Central memory CD8-positive, alpha-beta T cell (primary cell): ENCODE measurements around the gene MIDN.

Experiments used
- ATAC-seq: fragments of 150-1000 bp; cut with Tn5 transposase; replicated peaks from 2 replicates; pipeline ENCODE4 v1.10.0; 2022; ENCODE audit warnings: mild to moderate bottlenecking, moderate FRiP score, moderate number of reproducible peaks; ENCODE audit not compliant: poor library complexity, severe bottlenecking; ENCODE audit errors: extremely low read depth
- DNase-seq, 2 donors: peaks; one replicate each; pipeline ENCODE4 v3.0.0; 2021; ENCODE audit warnings: low spot score in 2 of 2
- H3K27ac Mint-ChIP-seq: one replicate; pipeline ENCODE4 v1.8.0; 2022; ENCODE audit warnings: low read depth, mild to moderate bottlenecking, moderate library complexity, mixed read lengths
- H3K27me3 Mint-ChIP-seq: one replicate; pipeline ENCODE4 v1.8.0; 2022; ENCODE audit warnings: mixed read lengths
- H3K36me3 Mint-ChIP-seq: one replicate; pipeline ENCODE4 v1.8.0; 2022; ENCODE audit warnings: mild to moderate bottlenecking, moderate library complexity, mixed read lengths; ENCODE audit not compliant: insufficient read depth
- H3K4me1 Mint-ChIP-seq: one replicate; pipeline ENCODE4 v1.8.0; 2022; ENCODE audit warnings: mixed read lengths
- H3K4me3 Mint-ChIP-seq: one replicate; pipeline ENCODE4 v1.8.0; 2022; ENCODE audit warnings: mild to moderate bottlenecking, moderate library complexity, mixed read lengths
- H3K9me3 Mint-ChIP-seq: one replicate; pipeline ENCODE4 v1.8.0; 2022; ENCODE audit warnings: mixed read lengths

Gene MIDN

GRCh38 chr19:1265615-1266128 is 17.3 kb downstream of the MIDN start:
- DNase-seq (no peak), ATAC-seq (no peak)
- Mint-ChIP-seq H3K4me3 (peak overlapping the region; percentile 82), H3K4me1 (peaks cover 67% of the 10 kb centered on the region), H3K36me3 (peaks cover 34% of the 10 kb centered on the region), H3K27me3 (no peaks in the 10 kb centered on the region), H3K27ac (peak overlapping the region; percentile 25), H3K9me3 (no peaks in the 10 kb centered on the region)

GRCh38 chr19:1266129-1266915 is 17.9 kb downstream of the MIDN start:
- DNase-seq (peak; percentile 74 to 77), ATAC-seq (peak; percentile 29)
- Mint-ChIP-seq H3K9me3 (no peaks in the 10 kb centered on the region), H3K4me1 (peaks cover 71% of the 10 kb centered on the region), H3K27me3 (no peaks in the 10 kb centered on the region), H3K36me3 (peaks cover 34% of the 10 kb centered on the region), H3K4me3 (peak overlapping the region; percentile 82), H3K27ac (no peak overlapping the region)

GRCh38 chr19:1266916-1267476 is 18.6 kb downstream of the MIDN start:
- peaks cover 71% of the 10 kb centered on the region for H3K4me1 Mint-ChIP-seq
- peaks cover 38% of the 10 kb centered on the region for H3K36me3 Mint-ChIP-seq
- peak; percentile 59 to 76 for DNase-seq
- peak overlapping the region; percentile 95 for H3K27ac Mint-ChIP-seq
- H3K9me3 Mint-ChIP-seq, result no peaks in the 10 kb centered on the region
- peak overlapping the region; percentile 82 for H3K4me3 Mint-ChIP-seq
- H3K27me3 Mint-ChIP-seq, result no peaks in the 10 kb centered on the region
- no peak for ATAC-seq

GRCh38 chr19:1267477-1268225 is 19.3 kb downstream of the MIDN start:
- Mint-ChIP-seq H3K9me3 (no peaks in the 10 kb centered on the region), H3K27me3 (no peaks in the 10 kb centered on the region), H3K36me3 (peaks cover 44% of the 10 kb centered on the region), H3K4me1 (peaks cover 69% of the 10 kb centered on the region), H3K27ac (peak overlapping the region; percentile 95), H3K4me3 (peak overlapping the region; percentile 82)
- ATAC-seq, result no peak
- DNase-seq, result no peak

- DNase-seq (no peak), ATAC-seq (no peak)
- no peaks in the 10 kb centered on the region for H3K9me3 Mint-ChIP-seq
- peak overlapping the region; percentile 82 for H3K4me3 Mint-ChIP-seq
- peaks cover 66% of the 10 kb centered on the region for H3K4me1 Mint-ChIP-seq
- peaks cover 52% of the 10 kb centered on the region for H3K36me3 Mint-ChIP-seq
- H3K27me3 Mint-ChIP-seq, result no peaks in the 10 kb centered on the region
- peak overlapping the region; percentile 95 for H3K27ac Mint-ChIP-seq
Observed at GRCh38 chr19:1268226-1269064, 20.1 kb downstream of the MIDN start.

- ATAC-seq (peak; percentile 79), DNase-seq (peak; percentile 98 to 99)
- no peaks in the 10 kb centered on the region for H3K27me3 Mint-ChIP-seq
- H3K27ac Mint-ChIP-seq, result peak within 1 kb of the TSS; percentile 95
- H3K9me3 Mint-ChIP-seq, result no peaks in the 10 kb centered on the region
- peaks cover 59% of the 10 kb centered on the region for H3K36me3 Mint-ChIP-seq
- H3K4me3 Mint-ChIP-seq, result peak within 1 kb of the TSS; percentile 85
- peaks cover 72% of the 10 kb centered on the region for H3K4me1 Mint-ChIP-seq
Observed at GRCh38 chr19:1269065-1269477, 20.7 kb downstream of the MIDN start, which contains the start of gene CIRBP. TSS of gene CIRBP (plus strand) at chr19:1269332. CDS start at chr19:1270934, 1,602 bp downstream.

- Mint-ChIP-seq H3K36me3 (peaks cover 63% of the 10 kb centered on the region), H3K27me3 (no peaks in the 10 kb centered on the region), H3K4me3 (peak overlapping the region; percentile 85), H3K4me1 (peaks cover 70% of the 10 kb centered on the region), H3K9me3 (no peaks in the 10 kb centered on the region), H3K27ac (peak overlapping the region; percentile 95)
- peak; percentile 80 to 81 for DNase-seq
- peak; percentile 50 for ATAC-seq
Observed at GRCh38 chr19:1269478-1270212, 21.3 kb downstream of the MIDN start.

- Mint-ChIP-seq H3K27ac (peak overlapping the region; percentile 95), H3K27me3 (no peaks in the 10 kb centered on the region), H3K36me3 (peaks cover 66% of the 10 kb centered on the region), H3K4me1 (peaks cover 63% of the 10 kb centered on the region), H3K4me3 (peak overlapping the region; percentile 85), H3K9me3 (no peaks in the 10 kb centered on the region)
- DNase-seq (no peak), ATAC-seq (no peak)
Observed at GRCh38 chr19:1270213-1270853, 21.9 kb downstream of the MIDN start.

GRCh38 chr19:1270854-1271527 is 22.6 kb downstream of the MIDN start:
- no peaks in the 10 kb centered on the region for H3K27me3 Mint-ChIP-seq
- ATAC-seq, result no peak
- peaks cover 60% of the 10 kb centered on the region for H3K4me1 Mint-ChIP-seq
- H3K27ac Mint-ChIP-seq, result peak overlapping the region; percentile 95
- no peak for DNase-seq
- H3K9me3 Mint-ChIP-seq, result no peaks in the 10 kb centered on the region
- H3K36me3 Mint-ChIP-seq, result peaks cover 68% of the 10 kb centered on the region
- H3K4me3 Mint-ChIP-seq, result peak overlapping the region; percentile 85

GRCh38 chr19:1271528-1272422 is 23.4 kb downstream of the MIDN start:
- peaks cover 67% of the 10 kb centered on the region for H3K36me3 Mint-ChIP-seq
- no peak for DNase-seq
- no peak for ATAC-seq
- H3K4me1 Mint-ChIP-seq, result peaks cover 66% of the 10 kb centered on the region
- H3K27me3 Mint-ChIP-seq, result no peaks in the 10 kb centered on the region
- peak overlapping the region; percentile 85 for H3K4me3 Mint-ChIP-seq
- H3K27ac Mint-ChIP-seq, result peak overlapping the region; percentile 95
- no peaks in the 10 kb centered on the region for H3K9me3 Mint-ChIP-seq
